A549 (cell line): ENCODE results near the gene FSHB.
"Not testable (repeated sequence)": the region's sequence is repeated elsewhere in the genome, so short reads cannot be mapped to it uniquely, and the experiment has no call there.

Experiments
- POLR2A ChIP-seq: IDR thresholded peaks from 2 replicates; pipeline ENCODE4 v1.6.1; 2012; ENCODE audit warnings: mild to moderate bottlenecking, low read length
- RAD21 ChIP-seq, 2 experiments: fragments of >200 bp in 1 of 2; sonication (Bioruptor Twin) in 1 of 2; formaldehyde crosslinking in 1 of 2; IDR thresholded peaks in 1 of 2; conservative IDR thresholded peaks in 1 of 2; 2 replicates in 1 of 2; 3 replicates in 1 of 2; pipeline ENCODE4 v1.6.1; 2012 to 2018; ENCODE audit warnings: inconsistent platforms in 1 of 2
- RCOR1 ChIP-seq: fragments of 150-350 bp; IDR thresholded peaks from 2 replicates; pipeline ENCODE4 v1.6.1; 2014; ENCODE audit warnings: antibody characterized with exemption, low read length, low read depth
- TFCP2L1 ChIP-seq: fragments of 250-450 bp; sonication (Bioruptor Pico); IDR thresholded peaks from 2 replicates; pipeline ENCODE4 v1.5.0; 2021; ENCODE audit warnings: mild to moderate bottlenecking
- TF ChIP-seq, protein P1 (sequence below): fragments of >200 bp; sonication (Bioruptor Twin); formaldehyde crosslinking; IDR thresholded peaks from 3 replicates; pipeline ENCODE4 v1.5.1; 2016

DNA sequence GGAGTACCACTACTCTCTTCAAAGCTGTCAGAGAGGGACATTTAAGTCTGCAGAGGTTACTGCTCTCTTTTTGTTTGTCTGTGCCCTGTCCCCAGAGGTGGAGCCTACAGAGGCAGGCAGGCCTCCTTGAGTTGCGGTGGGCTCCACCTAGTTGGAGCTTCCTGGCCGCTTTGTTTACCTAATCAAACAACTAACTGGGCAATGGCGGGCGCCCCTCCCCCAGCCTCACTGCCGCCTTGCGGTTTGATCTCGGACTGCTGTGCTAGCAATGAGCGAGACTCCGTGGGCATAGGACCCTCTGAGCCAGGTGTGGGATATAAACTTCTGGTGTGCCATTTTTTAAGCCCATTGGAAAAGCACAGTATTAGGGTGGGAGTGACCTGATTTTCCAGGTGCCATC is 37.8 kb downstream of the FSHB start:
- TF ChIP-seq RCOR1; RAD21 (conservative IDR thresholded peaks at IDR 0.05 in 1 of 2, IDR thresholded peaks at IDR 0.05 in 1 of 2); POLR2A; TFCP2L1 (CRISPR knock-in tag): not testable (repeated sequence)
- TF ChIP-seq, protein P1, sequence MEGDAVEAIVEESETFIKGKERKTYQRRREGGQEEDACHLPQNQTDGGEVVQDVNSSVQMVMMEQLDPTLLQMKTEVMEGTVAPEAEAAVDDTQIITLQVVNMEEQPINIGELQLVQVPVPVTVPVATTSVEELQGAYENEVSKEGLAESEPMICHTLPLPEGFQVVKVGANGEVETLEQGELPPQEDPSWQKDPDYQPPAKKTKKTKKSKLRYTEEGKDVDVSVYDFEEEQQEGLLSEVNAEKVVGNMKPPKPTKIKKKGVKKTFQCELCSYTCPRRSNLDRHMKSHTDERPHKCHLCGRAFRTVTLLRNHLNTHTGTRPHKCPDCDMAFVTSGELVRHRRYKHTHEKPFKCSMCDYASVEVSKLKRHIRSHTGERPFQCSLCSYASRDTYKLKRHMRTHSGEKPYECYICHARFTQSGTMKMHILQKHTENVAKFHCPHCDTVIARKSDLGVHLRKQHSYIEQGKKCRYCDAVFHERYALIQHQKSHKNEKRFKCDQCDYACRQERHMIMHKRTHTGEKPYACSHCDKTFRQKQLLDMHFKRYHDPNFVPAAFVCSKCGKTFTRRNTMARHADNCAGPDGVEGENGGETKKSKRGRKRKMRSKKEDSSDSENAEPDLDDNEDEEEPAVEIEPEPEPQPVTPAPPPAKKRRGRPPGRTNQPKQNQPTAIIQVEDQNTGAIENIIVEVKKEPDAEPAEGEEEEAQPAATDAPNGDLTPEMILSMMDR = not testable (repeated sequence)
